OCI-LY7 (cell line): ENCODE results near the gene MRPS25. TPM values are rescaled to one million over a fixed set of nuclear protein-coding genes. Genes with fewer than 3 reads are reported as not detected.
A peak's percentile ranks its signal among the peaks of the same experiment; 100 is the strongest.

ENCODE experiments used
- BruUV-seq: library from RNA; stranded (reverse); fragments of 400-500 nt; replicated peaks from 2 replicates; lab custom pipeline; 2021; lab: Mats Ljungman, UMichigan
- CTCF ChIA-PET: fragments of 300-600 bp; sonication (Branson Sonifier 250); formaldehyde crosslinking; loops from one replicate; lab custom pipeline; 2022; ENCODE audit warnings: antibody characterized with exemption; ENCODE audit not compliant: unreplicated experiment; lab: Charles Lee
- POLR2A ChIA-PET: fragments of 300-600 bp; sonication (Branson Sonifier 250); formaldehyde crosslinking; loops from one replicate; lab custom pipeline; 2022; ENCODE audit warnings: antibody characterized with exemption; lab: Charles Lee
- DNase-seq: peaks from one replicate; pipeline ENCODE4 v3.0.0-alpha.2; 2015; ENCODE audit warnings: low spot score
- H2AFZ ChIP-seq: fragments of 200-600 bp; sonication (generic), shearing (Covaris generic); 2 replicates; pipeline ENCODE4 v1.6.1; 2014; ENCODE audit warnings: mild to moderate bottlenecking, antibody characterized with exemption, low read length, moderate library complexity
- H3K27ac ChIP-seq: fragments of 200-600 bp; sonication (generic); 2 replicates; pipeline ENCODE4 v1.5.1; 2014; ENCODE audit warnings: mixed run types, low read depth, mild to moderate bottlenecking, moderate library complexity, low read length, inconsistent platforms; ENCODE audit not compliant: poor library complexity, severe bottlenecking
- H3K36me3 ChIP-seq: fragments of 200-600 bp; sonication (generic); 2 replicates; pipeline ENCODE4 v1.6.1; 2014; ENCODE audit warnings: mild to moderate bottlenecking, antibody characterized with exemption, low read length, moderate library complexity, mixed read lengths; ENCODE audit not compliant: insufficient read depth
- H3K4me1 ChIP-seq: fragments of 200-600 bp; sonication (generic); 2 replicates; pipeline ENCODE4 v1.5.1; 2014; ENCODE audit warnings: mild to moderate bottlenecking, low read length; ENCODE audit not compliant: insufficient read depth, poor library complexity, severe bottlenecking
- H3K4me2 ChIP-seq: fragments of 200-600 bp; sonication (generic); 2 replicates; pipeline ENCODE4 v1.6.1; 2014; ENCODE audit warnings: mild to moderate bottlenecking, low read length
- H3K4me3 ChIP-seq: fragments of 200-600 bp; sonication (generic); 2 replicates; pipeline ENCODE4 v1.5.1; 2014; ENCODE audit warnings: mild to moderate bottlenecking, low read depth, low read length; ENCODE audit not compliant: poor library complexity, severe bottlenecking
- H3K79me2 ChIP-seq: fragments of 200-600 bp; sonication (generic); 2 replicates; pipeline ENCODE4 v1.6.1; 2016; ENCODE audit warnings: low read depth, mild to moderate bottlenecking, low read length, moderate library complexity, mixed read lengths; ENCODE audit not compliant: insufficient read depth
- H3K9me2 ChIP-seq: fragments of 200-600 bp; sonication (generic); 2 replicates; pipeline ENCODE4 v1.6.1; 2016; ENCODE audit warnings: mild to moderate bottlenecking, low read length, mixed read lengths; ENCODE audit not compliant: insufficient read depth
- H3K9me3 ChIP-seq: fragments of 200-600 bp; sonication (generic); 2 replicates; pipeline ENCODE4 v1.6.1; 2014; ENCODE audit warnings: mild to moderate bottlenecking, mixed run types, low read length, mixed read lengths
- H4K20me1 ChIP-seq: fragments of 200-600 bp; sonication (generic); 2 replicates; pipeline ENCODE4 v1.6.1; 2014; ENCODE audit warnings: mild to moderate bottlenecking, antibody characterized with exemption, low read length, moderate library complexity, mixed read lengths; ENCODE audit not compliant: insufficient read depth
- EZH2phosphoT487 ChIP-seq: fragments of 200-600 bp; sonication (generic); IDR thresholded peaks from 2 replicates; pipeline ENCODE4 v1.6.1; 2018; ENCODE audit warnings: low read depth, borderline replicate concordance, mild to moderate bottlenecking, mixed run types, antibody characterized with exemption, low read length, moderate library complexity, mixed read lengths
- intact Hi-C: fragments of 100-400 bp; cut with micrococcal nuclease; formaldehyde crosslinking; loops from one replicate; pipeline ENCODE4 v1.10.0; 2022; ENCODE audit not compliant: unreplicated experiment
- total RNA-seq, 2 experiments: library from RNA; depleted of rRNA in 1 of 2; stranded (reverse); fragments of >200 nt in 1 of 2; shearing (Covaris generic) in 1 of 2; gene quantifications; 2 replicates each; pipeline ENCODE4 v1.2.3, GENCODE V29; 2014 to 2022
- TF ChIP-seq, protein P1 (sequence below): fragments of 200-600 bp; sonication (generic); conservative IDR thresholded peaks from 2 replicates; pipeline ENCODE4 v1.5.1; 2014; ENCODE audit warnings: mild to moderate bottlenecking, antibody characterized with exemption, low read length, moderate library complexity, mixed read lengths

The MRPS25 gene
- total RNA-seq, 2 experiments from 2014 or later, result 53.6 to 129 TPM

DNA sequence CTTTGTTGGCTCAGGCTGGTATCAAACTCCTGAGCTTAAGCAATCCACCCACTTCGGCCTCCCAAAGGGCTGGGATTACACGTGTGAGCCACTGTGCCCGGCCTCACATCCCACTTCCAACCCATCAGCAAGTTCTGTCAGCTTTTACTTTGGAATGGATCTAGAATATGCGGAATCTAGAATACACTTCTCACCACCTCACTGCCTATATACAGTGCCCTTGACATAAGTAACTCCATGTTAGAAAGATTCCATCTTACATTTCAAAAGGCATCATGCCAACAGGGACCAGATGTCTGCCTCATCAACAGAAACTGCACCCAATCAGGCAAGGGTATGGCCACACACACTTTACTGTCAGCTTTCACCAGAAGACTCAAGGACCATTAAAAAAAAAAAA, 43.8 kb upstream of the MRPS25 start:
- Histone ChIP-seq H2AFZ (no peak overlapping the region), H3K4me2 (no peak overlapping the region), H3K4me3 (no peak overlapping the region), H4K20me1 (no peaks in the 10 kb centered on the region), H3K9me3 (no peaks in the 10 kb centered on the region), H3K4me1 (peaks cover 3% of the 10 kb centered on the region), H3K9me2 (no peaks in the 10 kb centered on the region), H3K36me3 (no peaks in the 10 kb centered on the region), H3K27ac (no peak overlapping the region), H3K79me2 (no peaks in the 10 kb centered on the region)
- intact Hi-C loops, result loop anchor here (5.0 kb wide), 2 partner anchors 153 to 293 kb away; no protein-coding TSS in a partner anchor
- CTCF ChIA-PET, result no interaction called here
- TF ChIP-seq, protein P1, sequence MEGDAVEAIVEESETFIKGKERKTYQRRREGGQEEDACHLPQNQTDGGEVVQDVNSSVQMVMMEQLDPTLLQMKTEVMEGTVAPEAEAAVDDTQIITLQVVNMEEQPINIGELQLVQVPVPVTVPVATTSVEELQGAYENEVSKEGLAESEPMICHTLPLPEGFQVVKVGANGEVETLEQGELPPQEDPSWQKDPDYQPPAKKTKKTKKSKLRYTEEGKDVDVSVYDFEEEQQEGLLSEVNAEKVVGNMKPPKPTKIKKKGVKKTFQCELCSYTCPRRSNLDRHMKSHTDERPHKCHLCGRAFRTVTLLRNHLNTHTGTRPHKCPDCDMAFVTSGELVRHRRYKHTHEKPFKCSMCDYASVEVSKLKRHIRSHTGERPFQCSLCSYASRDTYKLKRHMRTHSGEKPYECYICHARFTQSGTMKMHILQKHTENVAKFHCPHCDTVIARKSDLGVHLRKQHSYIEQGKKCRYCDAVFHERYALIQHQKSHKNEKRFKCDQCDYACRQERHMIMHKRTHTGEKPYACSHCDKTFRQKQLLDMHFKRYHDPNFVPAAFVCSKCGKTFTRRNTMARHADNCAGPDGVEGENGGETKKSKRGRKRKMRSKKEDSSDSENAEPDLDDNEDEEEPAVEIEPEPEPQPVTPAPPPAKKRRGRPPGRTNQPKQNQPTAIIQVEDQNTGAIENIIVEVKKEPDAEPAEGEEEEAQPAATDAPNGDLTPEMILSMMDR, result no peak
- TF ChIP-seq EZH2phosphoT487, result no peak
- no peak for DNase-seq
- no TSS peak for BruUV-seq
- POLR2A ChIA-PET, result no interaction called here

- POLR2A ChIA-PET, result no interaction called here
- CTCF ChIA-PET, result no interaction called here
- H3K27ac ChIP-seq, result no peak overlapping the region
- peak overlapping the region; percentile 47; the same call in 1 of the 2 replicates for H2AFZ ChIP-seq
- H4K20me1 ChIP-seq, result no peaks in the 10 kb centered on the region
- no peaks in the 10 kb centered on the region for H3K79me2 ChIP-seq
- H3K4me2 ChIP-seq, result peak overlapping the region; percentile 63
- no peaks in the 10 kb centered on the region for H3K36me3 ChIP-seq
- DNase-seq, result peak; percentile 81
- H3K4me1 ChIP-seq, result peaks cover 3% of the 10 kb centered on the region
- H3K9me3 ChIP-seq, result no peaks in the 10 kb centered on the region
- BruUV-seq, result no TSS peak
- no peaks in the 10 kb centered on the region for H3K9me2 ChIP-seq
- H3K4me3 ChIP-seq, result no peak overlapping the region
- intact Hi-C loops, result loop anchor here (5.0 kb wide), 2 partner anchors 154 to 294 kb away; no protein-coding TSS in a partner anchor
- no peak for TF ChIP-seq EZH2phosphoT487
- TF ChIP-seq, protein P1, result peak; percentile 94
These were observed 43.0 kb upstream of the MRPS25 start for GRCh38 chr3:15108082-15108545.
